ENCODE results near the gene STPG4. TPM values are rescaled to one million over a fixed set of nuclear protein-coding genes. Genes with fewer than 3 reads are reported as not detected.

The STPG4 gene
- total RNA-seq, 1 experiment from 2014 or later: 0.13 TPM

GRCh38 chr2:47179388-47179787, 24.3 kb upstream of the STPG4 start:
- H3K18ac ChIP-seq (ENCODE audit: insufficient read length, low read depth, low read length): no peak overlapping the region
- no peak overlapping the region for H3K56ac ChIP-seq (ENCODE audit: insufficient read length, low read depth, low read length)
- H4K91ac ChIP-seq (ENCODE audit: insufficient read length, low read depth, low read length): no peak overlapping the region
- H3K9me3 ChIP-seq (ENCODE audit: control insufficient read depth, low read depth, low read length): no peaks in the 10 kb centered on the region
- no peak overlapping the region for H3K14ac ChIP-seq (ENCODE audit: insufficient read depth, low read length)
- no peak overlapping the region for H4K8ac ChIP-seq (replicated peaks; ENCODE audit: insufficient read length, low read depth, low read length)
- H2BK5ac ChIP-seq (ENCODE audit: insufficient read length, low read length): no peak overlapping the region
- H4K5ac ChIP-seq (ENCODE audit: insufficient read length, low read depth, low read length): no peak overlapping the region
- no peak overlapping the region for H3K4me3 Mint-ChIP-seq
- peaks cover 33 to 34% of the 10 kb centered on the region in 2 experiments for H3K4me1 Mint-ChIP-seq
- 0 out of 2 replicates have a peak, but pooled peaks cover 2% of the 10 kb centered on the region for H3K27me3 ChIP-seq (ENCODE audit: insufficient read depth, low read length)
- peaks cover 11% of the 10 kb centered on the region; the same call in 1 of the 2 replicates for H3K4me1 ChIP-seq (ENCODE audit: insufficient read depth, low read length)
- H3K27me3 Mint-ChIP-seq (ENCODE audit: low read depth): peaks cover 4% of the 10 kb centered on the region
- H2BK120ac ChIP-seq (ENCODE audit: low read depth, low read length, poor library complexity, severe bottlenecking): no peak overlapping the region
- DNase-seq: no peak
- H3T11ph ChIP-seq (ENCODE audit: low read length): no peak overlapping the region
- H3K36me3 Mint-ChIP-seq (ENCODE audit: insufficient read depth in 1 of 3, low read depth in 3 of 3): peaks cover 10 to 14% (median 13%) of the 10 kb centered on the region in 3 experiments
- H3K4ac ChIP-seq (ENCODE audit: low read depth, low read length): no peak overlapping the region
- H3K4me2 ChIP-seq (ENCODE audit: insufficient read depth, insufficient read length, low read length): no peak overlapping the region
- H3K79me2 ChIP-seq (ENCODE audit: insufficient read depth, low read length): peaks cover 13% of the 10 kb centered on the region
- no CpG with 5 or more reads among the region's 6 CpGs for WGBS (ENCODE audit: extremely low coverage, insufficient read length, low lambda C conversion rate)
- H3K27ac Mint-ChIP-seq: no peak overlapping the region; a peak in 1 of 7 replicates
- peaks cover 13% of the 10 kb centered on the region for H3K23me2 ChIP-seq (ENCODE audit: insufficient read length, low read depth, low read length, poor library complexity, severe bottlenecking)
- no peaks in the 10 kb centered on the region for H3K79me1 ChIP-seq (ENCODE audit: insufficient read depth, low read depth, low read length, poor library complexity, severe bottlenecking)
- no peaks in the 10 kb centered on the region for H4K20me1 ChIP-seq (ENCODE audit: control insufficient read depth, insufficient read depth, insufficient read length)
- H3K9me3 Mint-ChIP-seq: peaks cover 4 to 7% of the 10 kb centered on the region in 2 experiments; a peak in 4 of 5 replicates
- no peak overlapping the region for H2BK15ac ChIP-seq (ENCODE audit: low read depth, low read length)
- H2BK20ac ChIP-seq (ENCODE audit: low read depth, low read length, poor library complexity, severe bottlenecking): no peak overlapping the region
- no peak overlapping the region for H3K9ac ChIP-seq (ENCODE audit: extremely low read depth, insufficient read length, low read length)
- H3K23ac ChIP-seq (ENCODE audit: insufficient read length, low read depth, low read length): no peak overlapping the region
- H2BK12ac ChIP-seq (ENCODE audit: insufficient read length, low read depth, low read length): no peak overlapping the region
- H2AK5ac ChIP-seq (ENCODE audit: insufficient read length, low read length): no peak overlapping the region
- H2AFZ ChIP-seq (ENCODE audit: low read length): no peak overlapping the region
- no peak for TF ChIP-seq CTCF (conservative IDR thresholded peaks at IDR 0.05)
- no peak overlapping the region for H3K27ac ChIP-seq (ENCODE audit: insufficient read length, low read depth, low read length)
